ENCODE measurements around the gene CEP170B. TPM values are rescaled to one million over a fixed set of nuclear protein-coding genes. Genes with fewer than 3 reads are reported as not detected.
A peak's percentile ranks its signal among the peaks of the same experiment; 100 is the strongest.
"Not testable (repeated sequence)": the region's sequence is repeated elsewhere in the genome, so short reads cannot be mapped to it uniquely, and the experiment has no call there.

The CEP170B gene
- total RNA-seq, 2 donors from 2014 or later = 6.1 to 7.9 TPM

DNA sequence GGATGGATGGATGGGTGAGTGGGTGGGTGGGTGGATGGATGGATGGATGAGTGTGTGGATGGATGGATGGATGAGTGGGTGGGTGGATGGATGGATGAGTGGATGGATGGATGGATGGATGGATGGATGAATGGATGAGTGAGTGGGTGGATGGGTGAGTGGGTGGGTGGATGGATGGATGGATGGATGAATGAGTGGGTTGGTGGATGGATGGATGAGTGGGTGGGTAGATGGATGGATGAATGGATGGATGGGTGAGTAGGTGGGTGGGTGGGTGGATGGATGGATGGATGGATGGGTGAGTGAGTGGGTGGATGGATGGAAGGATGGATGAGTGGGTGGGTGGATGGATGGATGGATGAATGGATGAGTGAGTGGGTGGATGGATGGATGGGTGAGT lies 25.2 kb downstream of the CEP170B start:
- not testable (repeated sequence) for H3K36me3 Mint-ChIP-seq (ENCODE audit: insufficient read depth in 2 of 2); ATAC-seq (replicated peaks in 1 of 2); H3K27ac Mint-ChIP-seq; DNase-seq; H3K4me3 Mint-ChIP-seq; H3K4me1 Mint-ChIP-seq (ENCODE audit: low read depth); H3K9me3 Mint-ChIP-seq; H3K27me3 Mint-ChIP-seq (ENCODE audit: low read depth)

DNA sequence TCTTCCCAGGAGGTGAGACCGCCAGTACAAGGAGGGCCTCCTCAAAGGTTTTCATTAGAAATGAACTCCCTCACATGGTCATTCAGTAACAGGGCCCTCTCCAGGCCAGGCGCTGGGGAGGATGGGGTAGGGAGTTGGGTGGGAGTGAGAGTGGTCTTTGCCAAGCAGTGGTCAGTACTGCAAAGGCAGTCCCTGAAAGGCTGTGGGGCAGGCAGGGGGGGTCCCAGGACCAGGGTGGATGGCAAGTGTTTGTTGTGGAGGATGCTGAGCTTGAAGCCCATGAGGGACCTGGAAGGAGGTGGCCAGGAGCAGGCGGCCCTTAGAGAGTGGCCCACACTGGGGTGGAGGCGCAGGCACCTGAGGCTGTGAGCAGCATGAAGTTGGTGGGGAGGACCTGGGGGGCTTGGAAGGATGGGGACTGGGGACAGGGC lies 26.1 kb downstream of the CEP170B start:
- no peaks in the 10 kb centered on the region for H3K36me3 Mint-ChIP-seq (ENCODE audit: insufficient read depth in 2 of 2)
- peak in 1 of 2 donors; percentile 0 for DNase-seq
- no peaks in the 10 kb centered on the region for H3K27me3 Mint-ChIP-seq (ENCODE audit: low read depth)
- H3K4me1 Mint-ChIP-seq (ENCODE audit: low read depth) = no peaks in the 10 kb centered on the region
- no peak for ATAC-seq (replicated peaks in 1 of 2)
- H3K9me3 Mint-ChIP-seq = no peaks in the 10 kb centered on the region
- H3K4me3 Mint-ChIP-seq = no peak overlapping the region
- H3K27ac Mint-ChIP-seq = no peak overlapping the region

DNA sequence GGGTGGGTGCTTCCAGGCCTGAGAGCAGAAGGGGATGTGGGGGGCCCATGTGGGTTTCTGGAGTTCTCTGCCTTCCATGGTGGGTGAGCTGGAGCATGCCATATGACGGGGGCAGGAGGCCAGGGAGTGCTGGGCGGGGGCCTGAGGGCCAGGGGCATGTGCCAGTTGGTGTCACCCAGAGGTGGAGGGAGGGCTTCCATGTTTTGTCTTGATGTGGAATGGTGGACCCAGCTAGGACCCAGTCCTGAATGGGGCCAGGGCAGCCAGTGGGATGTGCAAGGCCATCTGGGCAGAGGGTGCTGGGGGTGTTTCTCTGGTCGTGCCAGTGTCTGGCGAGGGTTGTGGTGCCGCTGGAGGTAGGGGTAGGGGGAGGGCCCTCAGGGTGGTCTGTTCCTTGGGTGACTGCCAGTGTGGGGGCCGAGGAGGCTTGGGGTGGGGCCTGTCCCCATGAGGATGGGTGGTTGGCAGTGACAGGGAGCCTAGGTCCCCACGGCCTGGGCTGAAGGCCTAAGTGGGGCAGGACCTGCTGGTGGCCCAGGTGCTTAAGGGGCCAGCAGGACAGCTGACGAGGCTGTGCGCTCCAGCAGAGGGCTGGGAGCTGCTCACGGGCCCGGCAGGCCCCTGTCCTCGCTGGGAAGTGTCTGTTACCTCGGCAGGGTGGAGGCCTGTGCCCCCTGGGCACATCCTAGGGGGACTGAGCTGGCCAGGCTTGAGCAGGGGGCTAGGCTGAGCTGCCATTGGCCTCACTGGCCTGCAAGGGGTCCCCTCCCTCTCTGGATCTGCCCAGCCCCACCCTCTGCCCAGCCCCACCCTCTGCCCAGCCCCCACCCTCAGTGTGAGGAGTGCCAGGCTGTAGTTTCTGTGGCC lies 26.8 kb downstream of the CEP170B start:
- H3K27me3 Mint-ChIP-seq (ENCODE audit: low read depth) = no peaks in the 10 kb centered on the region
- ATAC-seq (replicated peaks in 1 of 2) (no peak), DNase-seq (peak in 1 of 2 donors; percentile 0)
- no peaks in the 10 kb centered on the region for H3K36me3 Mint-ChIP-seq (ENCODE audit: insufficient read depth in 2 of 2)
- no peak overlapping the region for H3K4me3 Mint-ChIP-seq
- H3K9me3 Mint-ChIP-seq = no peaks in the 10 kb centered on the region
- H3K4me1 Mint-ChIP-seq (ENCODE audit: low read depth) = no peaks in the 10 kb centered on the region
- H3K27ac Mint-ChIP-seq = no peak overlapping the region

DNA sequence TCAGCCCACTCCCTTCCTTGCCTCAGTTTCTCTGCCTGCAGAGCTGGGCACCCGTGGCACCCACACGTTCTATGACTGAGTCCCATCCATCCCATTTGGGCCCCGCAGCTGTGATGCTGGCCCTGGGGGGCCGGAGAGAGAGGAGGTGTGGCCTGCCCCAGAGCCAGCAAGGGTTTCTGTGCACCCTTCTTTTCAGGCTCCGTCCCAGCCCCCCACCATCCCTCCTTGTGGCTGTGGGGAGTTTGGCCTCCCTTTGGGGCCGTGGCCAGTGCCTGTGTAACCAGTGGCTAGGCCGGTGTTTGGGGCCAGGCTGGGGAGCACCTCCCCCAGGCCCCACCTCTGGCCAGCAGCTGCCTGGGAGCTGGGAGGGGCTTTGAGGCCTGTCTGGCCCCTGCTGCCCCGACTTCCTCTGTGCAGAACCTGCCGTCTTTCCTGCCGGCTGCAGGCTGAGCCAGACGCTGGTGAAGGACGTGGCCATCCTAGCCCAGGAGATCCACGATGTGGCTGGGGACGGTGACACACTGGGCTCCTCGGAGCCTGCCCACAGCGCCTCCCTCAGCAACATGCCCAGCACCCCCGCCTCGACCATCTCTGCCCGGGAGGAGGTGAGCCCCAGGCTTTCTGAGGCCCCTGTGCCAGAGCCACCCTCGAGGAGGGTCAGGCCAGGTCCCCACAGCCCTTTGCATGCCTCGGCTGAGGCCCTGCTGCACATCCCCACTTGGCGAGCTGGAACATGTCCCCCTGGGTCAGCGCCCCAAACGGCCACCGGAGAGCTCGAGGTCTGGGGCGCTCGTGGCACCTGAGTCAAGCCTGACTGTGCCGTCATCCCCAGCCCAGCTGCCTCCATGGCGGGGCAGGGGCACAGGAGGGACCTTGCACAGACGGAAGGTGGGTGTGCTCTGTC lies 27.7 kb downstream of the CEP170B start:
- DNase-seq = peak in 1 of 2 donors; percentile 0
- Mint-ChIP-seq H3K27ac (no peak overlapping the region), H3K9me3 (no peaks in the 10 kb centered on the region), H3K36me3 (ENCODE audit: insufficient read depth in 2 of 2) (no peaks in the 10 kb centered on the region), H3K4me3 (no peak overlapping the region), H3K27me3 (ENCODE audit: low read depth) (no peaks in the 10 kb centered on the region), H3K4me1 (ENCODE audit: low read depth) (no peaks in the 10 kb centered on the region)
- no peak for ATAC-seq (replicated peaks in 1 of 2)

DNA sequence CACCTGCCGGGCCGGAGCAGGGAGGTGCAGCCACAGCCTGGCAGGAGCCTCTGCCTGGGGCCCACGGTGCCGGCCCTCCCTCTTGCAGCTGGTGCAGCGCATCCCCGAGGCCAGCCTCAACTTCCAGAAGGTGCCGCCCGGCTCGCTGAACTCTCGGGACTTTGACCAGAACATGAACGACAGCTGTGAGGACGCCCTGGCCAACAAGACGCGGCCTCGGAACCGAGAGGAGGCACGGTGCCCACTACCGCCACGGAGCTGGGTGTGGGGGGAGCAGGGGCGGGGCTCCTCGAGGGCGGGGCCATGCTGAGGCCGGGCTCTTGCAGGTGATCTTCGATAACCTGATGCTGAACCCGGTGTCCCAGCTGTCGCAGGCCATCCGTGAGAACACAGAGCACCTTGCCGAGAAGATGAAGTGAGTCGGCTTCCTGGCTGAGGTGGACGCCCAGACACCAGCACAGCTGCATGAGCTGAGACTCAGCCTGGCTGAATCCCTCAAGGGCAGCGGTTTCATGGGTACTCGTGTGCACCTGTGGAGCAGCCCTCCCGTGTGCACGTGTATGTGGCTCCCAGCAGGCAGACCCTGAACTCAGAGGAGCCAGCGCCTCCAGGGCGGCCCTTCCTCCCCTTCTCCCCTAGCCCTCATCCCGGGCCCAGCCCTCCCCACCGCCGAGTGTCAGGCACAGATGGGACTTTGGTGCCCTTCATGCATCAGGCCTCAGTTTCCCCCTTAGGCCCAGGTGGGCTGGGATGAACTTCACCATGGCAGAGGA lies 28.6 kb downstream of the CEP170B start:
- H3K36me3 Mint-ChIP-seq (ENCODE audit: insufficient read depth in 2 of 2) = no peaks in the 10 kb centered on the region
- DNase-seq (no peak), ATAC-seq (replicated peaks in 1 of 2) (no peak)
- no peaks in the 10 kb centered on the region for H3K4me1 Mint-ChIP-seq (ENCODE audit: low read depth)
- H3K9me3 Mint-ChIP-seq = no peaks in the 10 kb centered on the region
- H3K4me3 Mint-ChIP-seq = no peak overlapping the region
- H3K27me3 Mint-ChIP-seq (ENCODE audit: low read depth) = no peaks in the 10 kb centered on the region
- H3K27ac Mint-ChIP-seq = no peak overlapping the region

DNA sequence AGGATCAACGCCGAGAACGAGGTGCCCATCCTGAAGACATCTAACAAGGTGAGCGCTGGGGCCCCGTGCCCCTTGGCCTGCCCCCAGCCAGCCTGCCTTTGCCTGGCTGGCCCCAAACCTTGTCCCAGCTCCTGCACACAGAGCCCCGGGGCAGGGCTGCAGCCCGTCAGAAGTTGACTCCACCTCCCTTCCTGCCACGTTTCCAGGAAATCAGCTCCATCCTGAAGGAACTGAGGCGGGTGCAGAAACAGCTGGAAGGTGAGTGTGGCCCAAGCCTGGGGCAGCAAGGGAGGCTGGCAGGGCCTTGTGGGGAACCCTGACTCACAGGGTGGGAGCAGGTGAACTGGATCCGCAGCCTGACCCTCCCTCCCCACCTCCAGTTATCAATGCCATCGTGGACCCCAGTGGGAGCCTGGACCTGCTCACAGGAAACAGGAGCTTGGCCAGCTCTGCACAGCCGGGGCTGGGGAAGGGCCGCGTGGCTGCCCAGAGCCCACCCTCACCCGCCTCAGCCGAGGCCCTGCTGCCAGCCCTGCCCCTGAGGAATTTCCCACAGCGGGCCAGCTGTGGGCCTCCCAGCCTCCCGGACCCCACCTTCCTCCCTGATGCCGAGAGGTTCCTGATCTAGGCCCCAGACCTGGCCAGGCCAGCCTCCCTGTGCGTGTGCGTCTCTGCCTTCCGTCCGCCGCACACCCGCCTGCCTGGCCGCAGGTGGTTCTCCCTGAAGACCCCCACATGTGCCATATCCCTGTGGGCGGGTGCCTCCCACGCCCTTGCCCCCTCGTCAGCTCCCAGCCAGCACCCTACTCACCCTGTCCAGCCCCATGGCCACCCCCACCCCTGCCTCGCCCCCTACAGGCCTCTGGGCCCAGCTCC lies 29.5 kb downstream of the CEP170B start:
- Mint-ChIP-seq H3K36me3 (ENCODE audit: insufficient read depth in 2 of 2) (no peaks in the 10 kb centered on the region), H3K4me1 (ENCODE audit: low read depth) (no peaks in the 10 kb centered on the region), H3K27me3 (ENCODE audit: low read depth) (no peaks in the 10 kb centered on the region), H3K4me3 (no peak overlapping the region), H3K27ac (no peak overlapping the region), H3K9me3 (no peaks in the 10 kb centered on the region)
- DNase-seq (no peak), ATAC-seq (replicated peaks in 1 of 2) (no peak)

DNA sequence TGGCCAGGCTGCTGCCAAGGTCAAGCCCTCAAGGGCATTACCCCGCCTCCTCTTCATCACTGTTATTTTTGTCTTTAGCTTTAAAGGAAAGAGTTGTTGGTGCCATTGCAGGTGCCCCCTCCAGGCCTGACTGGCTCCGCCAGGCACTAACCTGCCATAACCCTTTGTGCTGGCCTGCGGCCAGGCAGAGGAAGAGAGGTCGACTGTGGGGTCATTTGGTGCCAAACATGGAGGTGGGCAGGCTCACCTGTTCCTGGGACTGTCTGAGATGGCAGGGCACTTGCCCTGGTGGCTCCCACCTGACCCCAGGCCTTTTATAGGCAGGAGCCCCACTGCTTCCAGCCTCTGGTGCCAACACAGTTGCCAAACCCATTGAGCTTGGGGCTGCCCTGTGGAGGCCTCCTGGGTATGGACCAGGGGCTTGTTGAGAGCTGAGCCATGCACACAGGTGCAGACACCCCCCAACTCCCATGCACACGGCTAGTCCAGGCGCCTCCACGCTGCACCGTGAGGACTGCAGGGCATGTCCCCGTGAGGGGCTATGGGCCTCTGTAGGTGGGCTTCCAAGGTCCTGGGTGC lies 30.2 kb downstream of the CEP170B start:
- ATAC-seq (replicated peaks in 1 of 2) (no peak), DNase-seq (no peak)
- H3K4me3 Mint-ChIP-seq = no peak overlapping the region
- H3K27ac Mint-ChIP-seq = no peak overlapping the region
- no peaks in the 10 kb centered on the region for H3K4me1 Mint-ChIP-seq (ENCODE audit: low read depth)
- H3K27me3 Mint-ChIP-seq (ENCODE audit: low read depth) = no peaks in the 10 kb centered on the region
- no peaks in the 10 kb centered on the region for H3K36me3 Mint-ChIP-seq (ENCODE audit: insufficient read depth in 2 of 2)
- no peaks in the 10 kb centered on the region for H3K9me3 Mint-ChIP-seq

DNA sequence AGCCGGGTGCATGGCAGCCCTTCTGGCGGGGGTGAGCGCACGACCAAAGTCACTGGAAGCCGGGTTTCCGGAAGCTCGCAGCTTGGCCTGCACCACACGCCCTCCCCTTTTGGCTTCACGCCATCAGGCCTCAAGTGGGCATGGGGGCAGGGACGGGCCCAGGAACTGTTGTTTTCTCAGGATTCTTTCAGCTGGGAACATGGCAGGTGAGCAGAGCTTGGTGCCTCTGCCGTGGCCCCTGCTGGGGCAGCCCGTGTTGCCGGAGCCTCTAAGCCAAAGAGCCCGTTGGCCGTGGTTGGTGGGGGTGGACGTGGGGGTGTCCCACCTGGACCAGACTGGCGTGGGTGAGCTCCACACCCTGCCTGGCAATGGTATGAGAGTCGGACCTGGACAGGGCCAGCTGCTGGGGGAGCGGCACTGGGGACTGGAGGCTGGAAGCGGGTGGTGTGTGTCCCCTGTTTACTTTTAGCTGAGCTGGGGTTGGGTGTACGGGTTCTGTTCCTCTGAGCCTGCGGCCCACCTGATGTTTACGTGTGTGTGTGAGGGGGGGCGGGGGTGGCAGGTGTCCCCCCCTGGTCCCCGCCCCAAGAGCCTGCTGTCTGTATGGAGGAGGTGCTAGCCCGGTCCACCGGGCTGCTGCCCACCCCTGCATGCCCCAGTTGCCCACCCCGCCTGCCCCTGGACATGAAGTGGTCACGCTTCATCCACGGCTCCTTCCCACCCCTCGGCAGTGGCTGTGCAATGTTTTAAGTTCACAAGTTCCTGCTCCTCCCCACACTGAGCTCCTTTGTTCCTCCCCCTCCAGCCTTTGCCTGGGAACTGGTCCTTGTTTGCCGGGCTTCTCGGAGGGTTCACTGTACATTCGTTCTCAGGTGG lies 31.0 kb downstream of the CEP170B start:
- Mint-ChIP-seq H3K27me3 (ENCODE audit: low read depth) (no peaks in the 10 kb centered on the region), H3K9me3 (no peaks in the 10 kb centered on the region), H3K36me3 (ENCODE audit: insufficient read depth in 2 of 2) (no peaks in the 10 kb centered on the region), H3K4me1 (ENCODE audit: low read depth) (no peaks in the 10 kb centered on the region), H3K27ac (no peak overlapping the region), H3K4me3 (no peak overlapping the region)
- ATAC-seq (replicated peaks in 1 of 2) = no peak
- DNase-seq = no peak

DNA sequence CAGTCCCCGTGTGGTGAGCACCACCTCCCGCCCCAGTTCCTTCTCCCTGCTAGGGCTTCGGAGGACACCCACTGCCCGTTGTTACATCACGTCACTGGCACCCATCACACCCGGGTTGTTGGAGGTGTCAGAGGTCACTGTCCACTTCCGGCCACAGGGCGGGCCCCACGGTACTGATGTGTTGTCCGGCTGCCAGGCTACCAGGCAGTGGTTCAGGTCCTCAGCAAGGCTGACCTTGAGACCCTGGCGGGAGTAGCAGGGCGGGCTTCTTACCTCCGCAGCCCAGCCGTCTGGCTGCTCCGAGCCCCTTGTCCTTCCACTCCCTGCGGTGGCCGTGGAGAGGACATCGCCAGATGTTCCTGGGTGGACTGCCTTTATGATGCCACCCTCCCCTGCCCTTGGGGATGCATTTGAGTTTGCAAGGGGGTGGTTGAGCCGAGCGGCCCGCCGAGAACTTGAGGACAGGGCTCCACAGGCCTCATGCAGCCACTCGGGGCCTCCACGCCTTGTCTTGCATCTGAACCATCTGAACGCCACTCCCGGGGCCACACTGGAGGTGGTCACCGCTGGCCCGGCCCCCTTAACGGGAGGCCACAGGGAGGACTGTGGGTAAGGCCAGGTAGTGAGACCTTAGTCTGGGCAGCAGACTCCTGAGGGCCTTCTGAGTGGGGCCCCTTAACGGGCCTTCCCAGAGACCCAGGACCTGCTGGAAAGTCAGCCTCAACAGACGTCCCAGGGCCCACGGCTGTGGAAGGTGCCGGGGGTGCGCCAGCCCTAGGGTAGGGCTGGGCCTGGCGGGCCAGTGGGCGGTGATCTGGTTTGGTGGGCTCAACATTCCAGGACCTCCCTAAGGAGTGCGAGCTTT lies 32.5 kb downstream of the CEP170B start:
- DNase-seq = no peak

DNA sequence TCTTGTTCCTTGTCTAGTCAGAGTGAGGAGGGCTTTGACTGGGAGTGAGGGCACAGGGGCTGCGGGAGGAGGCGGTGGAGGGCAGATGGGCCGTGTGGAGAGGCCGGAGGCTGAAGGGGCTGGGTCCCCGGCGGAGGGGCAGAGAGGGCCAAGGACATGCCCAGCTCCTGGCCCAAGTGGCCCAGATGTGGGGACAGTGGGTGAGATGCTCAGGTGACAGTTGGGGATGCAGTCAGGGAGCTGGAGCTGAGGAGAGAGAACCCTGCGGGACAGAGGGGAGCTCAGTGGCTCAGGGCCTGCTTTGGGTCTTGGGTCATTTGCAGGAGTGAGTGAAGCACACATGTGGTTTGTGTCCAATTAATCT lies 33.1 kb downstream of the CEP170B start:
- DNase-seq (no peak), ATAC-seq (replicated peaks in 1 of 2) (no peak)
- H3K27ac Mint-ChIP-seq = no peak overlapping the region
- no peaks in the 10 kb centered on the region for H3K4me1 Mint-ChIP-seq (ENCODE audit: low read depth)
- H3K27me3 Mint-ChIP-seq (ENCODE audit: low read depth) = peaks cover 2% of the 10 kb centered on the region
- no peaks in the 10 kb centered on the region for H3K36me3 Mint-ChIP-seq (ENCODE audit: insufficient read depth in 2 of 2)
- no peaks in the 10 kb centered on the region for H3K9me3 Mint-ChIP-seq
- no peak overlapping the region for H3K4me3 Mint-ChIP-seq

More for the DNA sequence above, 32.5 kb downstream of the CEP170B start:
- no peak overlapping the region for H3K27ac Mint-ChIP-seq
- ATAC-seq (replicated peaks in 1 of 2) = no peak
- no peak overlapping the region for H3K4me3 Mint-ChIP-seq
- H3K4me1 Mint-ChIP-seq (ENCODE audit: low read depth) = no peaks in the 10 kb centered on the region
- H3K9me3 Mint-ChIP-seq = no peaks in the 10 kb centered on the region
- H3K36me3 Mint-ChIP-seq (ENCODE audit: insufficient read depth in 2 of 2) = no peaks in the 10 kb centered on the region
- H3K27me3 Mint-ChIP-seq (ENCODE audit: low read depth) = no peaks in the 10 kb centered on the region

All from activated T-cell treated with anti-CD3 and anti-CD28 coated beads, Interleukin-2, amount 50 U/mL, for 72 hours (primary cell).